Limb (tissue), 2 donors: ENCODE measurements around the gene RNF169.

Experiments used
- DNase-seq, 2 donors: peaks; one replicate each; pipeline ENCODE4 v3.0.0-alpha.2; 2016; ENCODE audit errors: extremely low spot score in 2 of 2

The RNF169 gene, protein sequence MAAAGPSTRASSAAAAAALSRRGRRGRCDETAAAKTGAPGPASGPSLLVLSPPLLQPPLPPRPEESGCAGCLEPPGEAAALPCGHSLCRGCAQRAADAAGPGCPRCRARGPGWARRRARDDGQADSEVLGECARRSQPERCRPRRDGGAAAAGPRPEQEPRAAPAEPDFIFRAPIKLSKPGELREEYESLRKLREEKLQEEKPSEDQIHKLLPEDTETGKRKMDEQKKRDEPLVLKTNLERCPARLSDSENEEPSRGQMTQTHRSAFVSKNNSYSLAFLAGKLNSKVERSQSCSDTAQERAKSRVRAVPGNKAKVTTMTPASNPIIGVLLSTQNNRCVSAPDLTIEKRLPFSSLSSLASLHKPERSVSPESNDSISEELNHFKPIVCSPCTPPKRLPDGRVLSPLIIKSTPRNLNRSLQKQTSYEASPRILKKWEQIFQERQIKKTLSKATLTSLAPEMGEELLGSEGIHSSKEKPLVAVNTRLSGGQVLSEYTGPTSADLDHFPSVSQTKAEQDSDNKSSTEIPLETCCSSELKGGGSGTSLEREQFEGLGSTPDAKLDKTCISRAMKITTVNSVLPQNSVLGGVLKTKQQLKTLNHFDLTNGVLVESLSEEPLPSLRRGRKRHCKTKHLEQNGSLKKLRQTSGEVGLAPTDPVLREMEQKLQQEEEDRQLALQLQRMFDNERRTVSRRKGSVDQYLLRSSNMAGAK

DNA sequence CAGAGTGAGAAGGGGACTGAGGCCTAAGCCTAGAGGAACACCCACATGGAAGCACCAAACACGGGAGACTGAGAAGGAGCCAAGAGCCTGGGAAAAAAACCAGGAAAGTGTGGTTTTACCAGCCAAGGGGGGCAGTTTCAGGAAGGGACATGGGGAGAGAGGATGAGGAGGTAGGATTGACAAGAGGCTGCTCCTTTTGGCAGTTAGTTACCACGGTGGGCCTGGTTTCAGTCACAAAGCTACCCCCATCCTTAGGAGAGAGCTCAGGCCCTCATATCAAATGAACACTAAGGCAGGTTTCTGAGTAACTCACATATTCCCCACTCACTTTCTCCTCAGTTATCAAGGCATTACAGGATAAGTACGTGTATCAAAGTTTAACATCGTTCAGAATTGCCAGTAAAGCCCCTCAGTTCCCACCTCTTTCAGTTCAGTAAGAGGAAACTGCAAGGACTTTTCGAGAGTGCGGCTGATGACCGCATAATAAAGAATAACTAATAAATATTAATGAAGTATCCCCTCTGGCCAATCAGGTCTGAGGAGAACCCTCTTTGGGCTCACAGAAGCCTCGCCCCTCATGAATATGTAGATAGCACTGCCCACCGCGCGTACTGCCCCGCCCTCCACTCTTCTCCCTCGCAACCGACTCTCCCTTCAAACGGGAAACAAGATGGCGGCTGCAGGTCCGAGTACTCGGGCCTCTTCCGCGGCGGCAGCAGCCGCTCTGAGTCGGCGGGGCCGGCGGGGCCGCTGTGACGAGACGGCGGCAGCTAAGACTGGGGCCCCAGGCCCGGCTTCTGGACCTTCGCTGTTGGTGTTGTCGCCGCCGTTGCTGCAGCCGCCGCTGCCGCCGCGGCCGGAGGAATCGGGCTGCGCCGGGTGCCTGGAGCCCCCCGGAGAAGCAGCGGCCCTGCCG is at the start of gene RNF169:
Gene RNF169 (plus strand): TSS at position 639 of the 916 bp plus-strand sequence. CDS start 32 bp downstream, at position 671.
- DNase-seq = peak; percentile 93 to 97

DNA sequence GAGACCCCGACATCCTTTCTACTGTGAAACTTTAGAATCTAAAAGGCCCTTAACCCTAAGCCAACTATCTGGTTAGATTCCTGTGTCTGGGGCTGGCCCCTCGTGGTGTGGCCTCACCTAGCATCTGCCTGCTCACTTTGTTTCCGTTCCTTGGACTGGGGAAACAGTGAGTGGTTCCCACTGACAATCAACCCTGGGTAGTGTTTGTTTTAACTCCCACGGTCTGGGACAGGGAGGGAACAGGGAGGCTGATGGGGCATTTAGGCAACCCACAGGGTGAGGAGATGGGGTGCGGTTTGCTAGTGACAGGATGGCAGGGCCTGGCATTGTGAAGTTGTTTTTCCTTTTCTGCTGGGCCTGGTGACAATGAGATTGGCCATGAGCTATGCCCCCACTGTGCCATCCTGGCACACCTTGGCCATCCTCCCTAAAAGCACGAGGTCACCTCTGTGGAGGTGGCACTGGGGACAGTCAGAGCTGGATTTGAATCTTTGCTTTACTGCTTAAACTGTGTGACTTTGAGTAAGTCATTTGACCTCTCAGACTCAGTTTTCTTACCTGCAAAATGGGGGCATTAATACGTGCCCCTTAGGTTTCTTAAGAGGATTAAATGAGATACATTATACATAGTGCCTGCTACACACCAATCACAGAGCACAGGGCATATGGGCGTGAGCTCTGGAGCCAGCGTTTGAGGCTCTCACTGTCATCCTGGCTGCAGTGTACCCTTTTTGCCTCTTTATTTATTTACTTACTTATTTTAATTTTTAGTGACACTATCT is 48.8 kb upstream of the RNF169 start:
- DNase-seq = no peak

GRCh38 chr11:74701351-74701750 is 47.3 kb upstream of the RNF169 start:
- DNase-seq = no peak

GRCh38 chr11:74702383-74703007 is 46.2 kb upstream of the RNF169 start:
- peak; percentile 50 to 74 for DNase-seq

DNA sequence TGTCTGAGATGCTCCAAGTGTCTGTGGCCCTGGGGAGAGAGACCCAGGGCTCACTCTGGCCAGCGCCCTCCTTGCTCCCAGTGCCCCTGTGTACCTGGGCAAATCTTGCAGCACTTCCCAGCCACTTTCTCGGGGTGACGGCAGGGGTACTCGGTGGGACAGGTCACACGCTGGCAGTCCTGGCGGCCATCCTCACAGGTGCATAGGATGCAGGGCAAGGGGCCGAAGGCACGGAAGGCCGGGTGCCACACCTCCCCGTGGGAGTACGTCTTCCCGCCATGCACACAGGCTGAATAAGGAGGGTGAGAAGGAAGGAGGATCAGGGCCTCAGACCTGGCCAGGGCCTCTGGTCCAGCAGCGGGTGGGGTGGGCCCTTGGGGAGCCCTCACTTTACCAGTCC is 45.4 kb upstream of the RNF169 start:
- no peak for DNase-seq

DNA sequence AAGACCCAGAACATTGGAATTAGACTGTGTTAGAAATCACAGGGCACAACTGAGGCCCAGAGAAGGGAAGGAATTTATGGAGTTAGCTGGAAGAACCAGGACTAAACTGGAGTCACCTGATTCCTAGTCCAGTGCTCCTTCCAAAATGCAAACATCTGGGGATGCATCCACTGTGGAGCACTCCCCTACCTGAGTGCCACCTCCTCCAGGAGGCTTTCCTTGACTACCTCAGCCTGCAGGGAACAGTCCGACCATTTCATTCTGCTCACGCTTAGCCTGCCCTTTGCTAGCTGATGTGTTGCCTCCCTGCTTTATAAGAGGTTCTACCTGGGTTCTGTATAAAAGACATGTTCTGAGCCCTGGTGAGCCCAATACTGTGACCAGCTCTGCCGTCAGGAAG is 41.5 kb upstream of the RNF169 start:
- DNase-seq = no peak

- DNase-seq = no peak
Observed at GRCh38 chr11:74707602-74708510, 40.8 kb upstream of the RNF169 start.

GRCh38 chr11:74709175-74709574 is 39.5 kb upstream of the RNF169 start:
- no peak for DNase-seq

GRCh38 chr11:74710281-74710938 is 38.2 kb upstream of the RNF169 start:
- peak in 1 of 2 donors; percentile 55 for DNase-seq

DNA sequence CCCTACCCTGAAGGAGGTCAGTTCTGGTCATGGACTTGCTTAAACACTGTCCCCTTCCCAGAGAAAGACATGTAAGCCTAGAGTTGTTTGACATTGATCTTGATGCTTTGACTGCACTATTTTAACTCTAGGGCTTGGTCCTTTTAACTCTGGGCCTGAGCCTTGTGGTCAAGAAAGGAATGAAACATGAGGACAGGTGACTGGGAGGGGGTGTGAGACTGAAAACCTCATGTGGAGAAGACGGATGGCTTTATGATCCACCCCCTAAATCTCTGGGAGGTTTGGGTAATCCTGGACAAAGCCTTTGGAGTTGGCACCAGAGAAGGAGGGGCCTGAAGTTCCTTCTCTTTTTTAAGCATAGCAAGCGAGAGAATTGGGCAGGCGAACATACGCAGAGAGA is 35.0 kb upstream of the RNF169 start:
- no peak for DNase-seq

DNA sequence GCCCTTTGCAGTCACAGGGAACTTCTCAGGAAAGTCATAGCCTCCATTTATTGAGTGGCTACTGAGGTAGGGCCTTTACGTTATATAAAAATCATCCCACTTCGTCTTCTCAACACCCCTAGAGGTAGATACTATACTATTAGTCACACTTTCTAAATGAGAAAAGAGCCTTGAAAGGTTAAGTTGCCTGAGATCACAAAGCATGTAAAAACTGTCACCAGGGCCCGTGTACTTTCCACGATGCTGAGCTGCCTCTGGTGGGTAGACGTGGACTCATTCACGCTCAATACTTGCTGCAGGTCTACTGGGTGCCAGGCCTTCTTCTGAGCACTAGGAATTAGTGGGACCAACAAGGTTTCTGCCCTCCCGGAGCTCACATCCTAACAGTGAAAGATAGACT is 33.7 kb upstream of the RNF169 start:
- DNase-seq = no peak

- DNase-seq = no peak
Observed at GRCh38 chr11:74717221-74717969, 31.3 kb upstream of the RNF169 start.

DNA sequence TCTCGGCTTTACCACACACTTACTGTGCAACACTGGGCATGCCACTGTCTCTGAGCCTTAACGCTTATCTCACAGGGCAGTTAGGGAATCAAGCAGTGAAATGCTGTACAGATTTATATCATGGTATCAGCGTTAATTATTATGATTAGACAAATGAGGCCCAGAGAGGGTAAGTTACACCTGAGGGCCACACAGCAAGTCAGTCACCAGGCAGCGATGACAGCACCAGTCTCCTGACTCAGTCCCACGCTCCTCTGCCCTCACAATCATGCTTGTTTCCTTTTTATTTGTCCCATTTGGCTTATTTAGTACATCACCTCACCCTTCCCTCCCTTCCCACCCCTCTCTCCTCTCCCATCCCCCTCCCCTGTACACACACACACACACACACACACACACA is 29.6 kb upstream of the RNF169 start:
- DNase-seq = no peak

- peak; percentile 15 to 64 for DNase-seq
Observed at GRCh38 chr11:74720596-74721478, 27.8 kb upstream of the RNF169 start.

- DNase-seq = no peak
Observed at GRCh38 chr11:74721479-74721835, 27.2 kb upstream of the RNF169 start.

GRCh38 chr11:74723511-74723910 is 25.1 kb upstream of the RNF169 start:
- DNase-seq = no peak

DNA sequence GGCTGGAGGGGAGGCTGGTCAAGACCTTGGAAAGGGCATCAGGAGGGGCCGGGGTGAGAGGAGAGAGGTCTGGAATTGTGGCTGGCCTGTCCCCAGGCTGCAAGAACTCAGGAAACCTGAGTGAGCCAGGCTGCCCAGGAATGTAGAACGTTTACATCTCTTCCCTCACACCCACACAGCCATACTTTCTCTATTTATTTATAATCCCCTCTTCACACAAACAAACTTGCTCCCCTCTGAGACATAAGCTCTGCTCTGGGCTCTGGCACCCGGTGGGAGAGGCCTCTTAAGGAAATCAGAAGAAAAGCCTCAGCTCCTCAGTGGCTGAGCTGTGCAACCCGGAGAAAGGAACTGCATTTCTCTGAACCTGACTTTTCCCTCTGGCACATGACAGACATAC is 22.9 kb upstream of the RNF169 start:
- DNase-seq = no peak
